ENCODE measurements around the gene DHRSX.

GRCh38 chrX:2385224-2385623 is 115.6 kb downstream of the DHRSX start:
- TF ChIP-seq EZH2phosphoT487 (IDR thresholded peaks at IDR 0.05; ENCODE audit: insufficient read depth, low read depth) (no peak), EZH2 (IDR thresholded peaks at IDR 0.05; ENCODE audit: insufficient read depth, poor library complexity, severe bottlenecking) (no peak)

Data from GM23248 (cell line).